ENCODE data around the gene ENPEP. TPM values are rescaled to one million over a fixed set of nuclear protein-coding genes. Genes with fewer than 3 reads are reported as not detected.

Gene ENPEP
- total and polyA plus RNA-seq, 2 of the 13 experiments (the other 11 are each of a cell fraction or from before 2014, with no cell fraction given) = not detected

DNA sequence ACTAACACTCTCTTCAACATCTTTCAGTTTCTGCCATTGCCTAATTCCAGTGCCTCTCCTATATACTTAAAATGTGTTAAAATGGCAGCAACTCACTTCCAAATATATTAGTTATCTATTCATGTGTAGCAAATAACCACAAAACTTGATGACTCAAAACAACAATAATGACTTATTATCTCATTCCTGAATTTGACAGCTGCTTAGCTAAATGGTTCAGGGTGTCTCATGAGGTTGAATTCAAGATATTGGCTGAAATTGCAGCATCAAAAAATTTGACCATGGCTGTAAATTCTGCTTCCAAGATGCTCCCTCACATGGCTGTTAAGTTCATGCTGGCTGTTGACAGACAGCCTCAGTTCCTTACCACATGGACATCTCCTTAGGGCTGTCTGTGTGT, 121.6 kb downstream of the ENPEP start:
- no TSS peak for BruUV-seq (replicated peaks)
- Histone ChIP-seq H3K9ac (ENCODE audit: insufficient read depth, low read depth, low read length) (no peak overlapping the region), H3K27me3 (ENCODE audit: control insufficient read depth in 1 of 2, insufficient read depth in 2 of 2, low read length in 2 of 2) (no peaks in the 10 kb centered on the region), H3K36me3 (replicated peaks in 1 of 2; ENCODE audit: control insufficient read depth in 1 of 2, insufficient read depth in 2 of 2, low read length in 2 of 2) (no peaks in the 10 kb centered on the region), H4K20me1 (ENCODE audit: insufficient read depth, low read length) (no peaks in the 10 kb centered on the region), H3K4me3 (replicated peaks in 1 of 3; ENCODE audit: insufficient read depth in 1 of 3, low read depth in 2 of 3, low read length in 3 of 3) (no peak overlapping the region), H3K4me2 (ENCODE audit: low read depth, low read length) (no peak overlapping the region), H3K27ac (ENCODE audit: extremely low read length, insufficient read depth, low read length) (no peak overlapping the region), H3K79me2 (ENCODE audit: insufficient read depth, low read length) (no peaks in the 10 kb centered on the region), H3K9me3 (ENCODE audit: low read length) (peaks cover 5% of the 10 kb centered on the region; the same call in 1 of the 2 replicates), H3K4me1 (ENCODE audit: insufficient read depth, low read length) (no peaks in the 10 kb centered on the region), H2AFZ (ENCODE audit: low read length) (no peak overlapping the region)
- DNase-seq (ENCODE audit: low spot score) (no peak), FAIRE-seq (no peak), ATAC-seq (no peak)
- intact Hi-C loops (cut with micrococcal nuclease; ENCODE audit: unreplicated experiment) = no loop called here
- in situ Hi-C loops (cut with HindIII; ENCODE audit: extremely low pct_ligation_motif_present, low pct_unique_long_range_greater_than_20kb) = no loop called here
- CTCF ChIA-PET (ENCODE audit: low intra/inter-chr PET ratio, low total read pairs) = no interaction called here
- POLR2A ChIA-PET = no interaction called here
- TF ChIP-seq NCOA1 (CRISPR knock-in tag; IDR thresholded peaks at IDR 0.05) = no peak
- TF ChIP-seq, protein P1, sequence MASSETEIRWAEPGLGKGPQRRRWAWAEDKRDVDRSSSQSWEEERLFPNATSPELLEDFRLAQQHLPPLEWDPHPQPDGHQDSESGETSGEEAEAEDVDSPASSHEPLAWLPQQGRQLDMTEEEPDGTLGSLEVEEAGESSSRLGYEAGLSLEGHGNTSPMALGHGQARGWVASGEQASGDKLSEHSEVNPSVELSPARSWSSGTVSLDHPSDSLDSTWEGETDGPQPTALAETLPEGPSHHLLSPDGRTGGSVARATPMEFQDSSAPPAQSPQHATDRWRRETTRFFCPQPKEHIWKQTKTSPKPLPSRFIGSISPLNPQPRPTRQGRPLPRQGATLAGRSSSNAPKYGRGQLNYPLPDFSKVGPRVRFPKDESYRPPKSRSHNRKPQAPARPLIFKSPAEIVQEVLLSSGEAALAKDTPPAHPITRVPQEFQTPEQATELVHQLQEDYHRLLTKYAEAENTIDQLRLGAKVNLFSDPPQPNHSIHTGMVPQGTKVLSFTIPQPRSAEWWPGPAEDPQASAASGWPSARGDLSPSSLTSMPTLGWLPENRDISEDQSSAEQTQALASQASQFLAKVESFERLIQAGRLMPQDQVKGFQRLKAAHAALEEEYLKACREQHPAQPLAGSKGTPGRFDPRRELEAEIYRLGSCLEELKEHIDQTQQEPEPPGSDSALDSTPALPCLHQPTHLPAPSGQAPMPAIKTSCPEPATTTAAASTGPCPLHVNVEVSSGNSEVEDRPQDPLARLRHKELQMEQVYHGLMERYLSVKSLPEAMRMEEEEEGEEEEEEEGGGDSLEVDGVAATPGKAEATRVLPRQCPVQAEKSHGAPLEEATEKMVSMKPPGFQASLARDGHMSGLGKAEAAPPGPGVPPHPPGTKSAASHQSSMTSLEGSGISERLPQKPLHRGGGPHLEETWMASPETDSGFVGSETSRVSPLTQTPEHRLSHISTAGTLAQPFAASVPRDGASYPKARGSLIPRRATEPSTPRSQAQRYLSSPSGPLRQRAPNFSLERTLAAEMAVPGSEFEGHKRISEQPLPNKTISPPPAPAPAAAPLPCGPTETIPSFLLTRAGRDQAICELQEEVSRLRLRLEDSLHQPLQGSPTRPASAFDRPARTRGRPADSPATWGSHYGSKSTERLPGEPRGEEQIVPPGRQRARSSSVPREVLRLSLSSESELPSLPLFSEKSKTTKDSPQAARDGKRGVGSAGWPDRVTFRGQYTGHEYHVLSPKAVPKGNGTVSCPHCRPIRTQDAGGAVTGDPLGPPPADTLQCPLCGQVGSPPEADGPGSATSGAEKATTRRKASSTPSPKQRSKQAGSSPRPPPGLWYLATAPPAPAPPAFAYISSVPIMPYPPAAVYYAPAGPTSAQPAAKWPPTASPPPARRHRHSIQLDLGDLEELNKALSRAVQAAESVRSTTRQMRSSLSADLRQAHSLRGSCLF (CRISPR knock-in tag; IDR thresholded peaks at IDR 0.05; ENCODE audit: borderline replicate concordance) = no peak
- no peak for TF ChIP-seq HNF4G (IDR thresholded peaks at IDR 0.05; ENCODE audit: borderline replicate concordance, low read depth, low read length)
- no peak for TF ChIP-seq HNF4G (CRISPR knock-in tag; IDR thresholded peaks at IDR 0.05; ENCODE audit: borderline replicate concordance, low read depth)
- TF ChIP-seq, protein P2, sequence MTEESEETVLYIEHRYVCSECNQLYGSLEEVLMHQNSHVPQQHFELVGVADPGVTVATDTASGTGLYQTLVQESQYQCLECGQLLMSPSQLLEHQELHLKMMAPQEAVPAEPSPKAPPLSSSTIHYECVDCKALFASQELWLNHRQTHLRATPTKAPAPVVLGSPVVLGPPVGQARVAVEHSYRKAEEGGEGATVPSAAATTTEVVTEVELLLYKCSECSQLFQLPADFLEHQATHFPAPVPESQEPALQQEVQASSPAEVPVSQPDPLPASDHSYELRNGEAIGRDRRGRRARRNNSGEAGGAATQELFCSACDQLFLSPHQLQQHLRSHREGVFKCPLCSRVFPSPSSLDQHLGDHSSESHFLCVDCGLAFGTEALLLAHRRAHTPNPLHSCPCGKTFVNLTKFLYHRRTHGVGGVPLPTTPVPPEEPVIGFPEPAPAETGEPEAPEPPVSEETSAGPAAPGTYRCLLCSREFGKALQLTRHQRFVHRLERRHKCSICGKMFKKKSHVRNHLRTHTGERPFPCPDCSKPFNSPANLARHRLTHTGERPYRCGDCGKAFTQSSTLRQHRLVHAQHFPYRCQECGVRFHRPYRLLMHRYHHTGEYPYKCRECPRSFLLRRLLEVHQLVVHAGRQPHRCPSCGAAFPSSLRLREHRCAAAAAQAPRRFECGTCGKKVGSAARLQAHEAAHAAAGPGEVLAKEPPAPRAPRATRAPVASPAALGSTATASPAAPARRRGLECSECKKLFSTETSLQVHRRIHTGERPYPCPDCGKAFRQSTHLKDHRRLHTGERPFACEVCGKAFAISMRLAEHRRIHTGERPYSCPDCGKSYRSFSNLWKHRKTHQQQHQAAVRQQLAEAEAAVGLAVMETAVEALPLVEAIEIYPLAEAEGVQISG (CRISPR knock-in tag; IDR thresholded peaks at IDR 0.05) = no peak
- TF ChIP-seq, protein P3, sequence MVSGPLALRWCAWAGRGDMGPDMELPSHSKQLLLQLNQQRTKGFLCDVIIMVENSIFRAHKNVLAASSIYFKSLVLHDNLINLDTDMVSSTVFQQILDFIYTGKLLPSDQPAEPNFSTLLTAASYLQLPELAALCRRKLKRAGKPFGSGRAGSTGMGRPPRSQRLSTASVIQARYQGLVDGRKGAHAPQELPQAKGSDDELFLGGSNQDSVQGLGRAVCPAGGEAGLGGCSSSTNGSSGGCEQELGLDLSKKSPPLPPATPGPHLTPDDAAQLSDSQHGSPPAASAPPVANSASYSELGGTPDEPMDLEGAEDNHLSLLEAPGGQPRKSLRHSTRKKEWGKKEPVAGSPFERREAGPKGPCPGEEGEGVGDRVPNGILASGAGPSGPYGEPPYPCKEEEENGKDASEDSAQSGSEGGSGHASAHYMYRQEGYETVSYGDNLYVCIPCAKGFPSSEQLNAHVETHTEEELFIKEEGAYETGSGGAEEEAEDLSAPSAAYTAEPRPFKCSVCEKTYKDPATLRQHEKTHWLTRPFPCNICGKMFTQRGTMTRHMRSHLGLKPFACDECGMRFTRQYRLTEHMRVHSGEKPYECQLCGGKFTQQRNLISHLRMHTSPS (CRISPR knock-in tag; IDR thresholded peaks at IDR 0.05; ENCODE audit: low read depth) = no peak
- TF ChIP-seq, protein P4, sequence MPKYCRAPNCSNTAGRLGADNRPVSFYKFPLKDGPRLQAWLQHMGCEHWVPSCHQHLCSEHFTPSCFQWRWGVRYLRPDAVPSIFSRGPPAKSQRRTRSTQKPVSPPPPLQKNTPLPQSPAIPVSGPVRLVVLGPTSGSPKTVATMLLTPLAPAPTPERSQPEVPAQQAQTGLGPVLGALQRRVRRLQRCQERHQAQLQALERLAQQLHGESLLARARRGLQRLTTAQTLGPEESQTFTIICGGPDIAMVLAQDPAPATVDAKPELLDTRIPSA (CRISPR knock-in tag; IDR thresholded peaks at IDR 0.05; ENCODE audit: borderline replicate concordance) = no peak
- TF ChIP-seq ZNF367 (CRISPR knock-in tag; IDR thresholded peaks at IDR 0.05; ENCODE audit: borderline replicate concordance) = no peak

Measured in HepG2 (cell line).